T-helper 1 cell treated with Interleukin-12 subunit alpha and Interleukin-12 subunit beta and Interleukin-4 antibody, amounts not matched to agents 30 μg/mL and 1 μg/mL, for 36 hours (primary cell): Measurements from ENCODE around the gene HOXB4.
A peak's percentile ranks its signal among the peaks of the same experiment; 100 is the strongest.

Experiments used
- H3K27ac Mint-ChIP-seq: one replicate; pipeline ENCODE4 v1.8.0; 2021; ENCODE audit warnings: mild to moderate bottlenecking, mixed read lengths
- H3K27me3 Mint-ChIP-seq: one replicate; pipeline ENCODE4 v1.8.0; 2021; ENCODE audit warnings: low read depth, mixed read lengths
- H3K36me3 Mint-ChIP-seq: one replicate; pipeline ENCODE4 v1.8.0; 2021; ENCODE audit warnings: low read depth, mixed read lengths
- H3K4me1 Mint-ChIP-seq: one replicate; pipeline ENCODE4 v1.8.0; 2021; ENCODE audit warnings: low read depth, mixed read lengths
- H3K4me3 Mint-ChIP-seq: one replicate; pipeline ENCODE4 v1.8.0; 2021; ENCODE audit warnings: mild to moderate bottlenecking, moderate library complexity, mixed read lengths
- H3K9me3 Mint-ChIP-seq: one replicate; pipeline ENCODE4 v1.8.0; 2021; ENCODE audit warnings: mixed read lengths

The HOXB4 gene

GRCh38 chr17:48577946-48578615, at the start of gene HOXB4:
Gene HOXB4, minus strand, starts transcription at chr17:48578350. Its CDS starts 31 bp downstream, at chr17:48578319.
- H3K4me3 Mint-ChIP-seq, result peak within 1 kb of the TSS; percentile 94
- H3K4me1 Mint-ChIP-seq, result peaks cover 58% of the 10 kb centered on the region
- no peaks in the 10 kb centered on the region for H3K9me3 Mint-ChIP-seq
- H3K36me3 Mint-ChIP-seq, result peaks cover 19% of the 10 kb centered on the region
- H3K27ac Mint-ChIP-seq, result peak within 1 kb of the TSS; percentile 87
- peaks cover 42% of the 10 kb centered on the region for H3K27me3 Mint-ChIP-seq

DNA sequence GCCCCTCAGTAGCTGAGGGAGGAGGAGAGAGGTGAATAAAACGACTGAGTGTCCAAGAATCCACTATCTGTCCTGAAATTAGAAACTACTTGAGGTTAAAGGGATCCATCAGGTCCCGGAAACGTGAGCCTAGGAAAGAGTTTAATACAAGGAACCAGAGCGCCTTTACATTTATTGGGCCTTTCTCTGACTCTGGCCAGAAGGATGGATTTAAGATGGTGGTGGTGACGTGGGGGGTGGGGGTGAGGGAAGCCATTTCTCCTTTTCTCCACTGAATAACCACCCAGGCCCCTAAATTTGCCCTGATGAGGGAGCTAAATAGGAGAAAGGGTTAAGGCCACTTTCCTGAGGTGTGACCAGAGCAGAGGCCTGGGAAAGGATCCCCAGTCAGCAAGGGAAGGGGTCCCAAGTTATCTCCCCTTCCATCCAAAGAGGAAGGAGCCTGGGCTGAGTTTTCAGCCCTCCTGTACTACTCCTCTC, 49.0 kb upstream of the HOXB4 start:
- no peaks in the 10 kb centered on the region for H3K9me3 Mint-ChIP-seq
- peaks cover 97% of the 10 kb centered on the region for H3K27me3 Mint-ChIP-seq
- no peak overlapping the region for H3K27ac Mint-ChIP-seq
- H3K36me3 Mint-ChIP-seq, result no peaks in the 10 kb centered on the region
- peak overlapping the region; percentile 79 for H3K4me3 Mint-ChIP-seq
- H3K4me1 Mint-ChIP-seq, result peaks cover 9% of the 10 kb centered on the region

DNA sequence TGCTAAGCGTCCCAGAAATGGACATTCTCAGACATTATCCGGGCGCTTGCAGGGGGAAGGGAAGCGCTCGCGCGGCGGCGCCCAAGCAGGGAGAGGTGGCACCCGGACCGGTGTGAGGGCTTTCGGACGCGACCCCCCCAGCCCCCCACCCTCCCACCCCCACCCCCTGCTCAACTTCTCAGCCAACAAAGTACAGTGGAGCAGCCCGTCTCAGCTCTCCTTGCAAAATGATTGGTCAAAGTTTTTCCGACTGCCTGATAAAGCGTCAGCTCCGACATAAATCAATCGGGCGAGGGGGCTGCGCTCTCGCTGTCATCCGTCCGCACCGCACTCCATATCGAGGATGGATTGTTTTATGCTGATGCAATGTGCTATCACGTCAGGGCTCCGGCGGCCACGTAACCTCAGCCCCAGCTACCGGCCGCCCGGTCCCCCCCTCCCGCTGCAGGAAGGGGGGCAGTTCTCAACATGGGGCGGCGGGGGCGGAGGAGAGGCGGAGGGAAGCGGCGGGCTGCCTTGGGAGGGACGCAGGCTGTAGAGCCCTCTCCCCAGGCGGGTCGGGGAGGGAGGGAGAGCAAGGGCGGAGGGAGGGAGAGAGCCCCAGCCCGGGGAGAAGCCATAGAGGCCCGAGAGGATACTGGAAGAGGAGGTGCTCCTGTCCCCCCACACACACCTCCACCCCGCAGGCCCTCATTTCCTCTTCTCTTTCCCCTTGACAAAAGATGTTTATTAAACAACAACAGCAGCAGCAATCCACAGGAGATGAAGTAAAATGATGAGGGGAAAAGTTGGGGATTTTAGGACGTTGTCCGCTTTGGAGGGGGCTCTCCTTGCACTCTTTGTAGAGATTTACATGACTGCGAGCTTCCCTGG, 48.3 kb upstream of the HOXB4 start, which contains the start of gene HOXB9:
HOXB9 (minus strand) TSS at position 114 of the 873 bp plus-strand sequence; CDS start at position 25, 89 bp downstream.
- Mint-ChIP-seq H3K36me3 (no peaks in the 10 kb centered on the region), H3K4me3 (peak within 1 kb of the TSS; percentile 91), H3K9me3 (no peaks in the 10 kb centered on the region), H3K27ac (peak within 1 kb of the TSS; percentile 82), H3K27me3 (peaks cover 96% of the 10 kb centered on the region), H3K4me1 (peaks cover 9% of the 10 kb centered on the region)

GRCh38 chr17:48625495-48626244, 47.5 kb upstream of the HOXB4 start:
- H3K9me3 Mint-ChIP-seq, result no peaks in the 10 kb centered on the region
- peak overlapping the region; percentile 91 for H3K4me3 Mint-ChIP-seq
- H3K4me1 Mint-ChIP-seq, result peaks cover 9% of the 10 kb centered on the region
- H3K27me3 Mint-ChIP-seq, result peaks cover 95% of the 10 kb centered on the region
- peak overlapping the region; percentile 68 for H3K27ac Mint-ChIP-seq
- no peaks in the 10 kb centered on the region for H3K36me3 Mint-ChIP-seq

GRCh38 chr17:48624544-48625494, 46.7 kb upstream of the HOXB4 start:
- Mint-ChIP-seq H3K4me3 (peak overlapping the region; percentile 91), H3K27ac (no peak overlapping the region), H3K36me3 (no peaks in the 10 kb centered on the region)

DNA sequence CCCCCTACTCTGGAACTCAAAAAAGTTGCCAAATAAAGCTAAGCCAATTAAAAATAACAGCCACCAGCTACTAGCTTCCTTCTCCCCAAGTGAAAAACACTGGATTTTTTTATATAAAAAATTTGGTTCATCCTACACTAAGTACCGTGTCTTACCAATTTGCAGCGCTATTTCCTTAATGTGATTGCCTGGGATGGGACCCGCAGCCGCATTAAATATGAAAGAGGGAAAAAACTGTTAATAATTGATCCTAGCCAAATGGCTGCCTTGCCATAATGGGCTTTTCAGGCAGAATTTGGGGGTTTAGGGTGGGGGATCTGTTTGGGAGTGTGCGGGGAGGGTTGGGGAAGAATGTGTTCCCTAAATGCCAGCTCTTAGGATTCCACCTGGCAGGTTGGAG, 46.0 kb upstream of the HOXB4 start:
- no peaks in the 10 kb centered on the region for H3K9me3 Mint-ChIP-seq
- peaks cover 11% of the 10 kb centered on the region for H3K4me1 Mint-ChIP-seq
- no peak overlapping the region for H3K4me3 Mint-ChIP-seq
- H3K27me3 Mint-ChIP-seq, result peaks cover 94% of the 10 kb centered on the region
- H3K27ac Mint-ChIP-seq, result no peak overlapping the region
- H3K36me3 Mint-ChIP-seq, result no peaks in the 10 kb centered on the region

More at GRCh38 chr17:48624544-48625494, 46.7 kb upstream of the HOXB4 start:
- H3K9me3 Mint-ChIP-seq, result no peaks in the 10 kb centered on the region
- peaks cover 94% of the 10 kb centered on the region for H3K27me3 Mint-ChIP-seq
- peaks cover 9% of the 10 kb centered on the region for H3K4me1 Mint-ChIP-seq

GRCh38 chr17:48623583-48623982, 45.4 kb upstream of the HOXB4 start:
- peaks cover 13% of the 10 kb centered on the region for H3K4me1 Mint-ChIP-seq
- peaks cover 94% of the 10 kb centered on the region for H3K27me3 Mint-ChIP-seq
- H3K27ac Mint-ChIP-seq, result no peak overlapping the region
- no peaks in the 10 kb centered on the region for H3K36me3 Mint-ChIP-seq
- no peaks in the 10 kb centered on the region for H3K9me3 Mint-ChIP-seq
- no peak overlapping the region for H3K4me3 Mint-ChIP-seq

DNA sequence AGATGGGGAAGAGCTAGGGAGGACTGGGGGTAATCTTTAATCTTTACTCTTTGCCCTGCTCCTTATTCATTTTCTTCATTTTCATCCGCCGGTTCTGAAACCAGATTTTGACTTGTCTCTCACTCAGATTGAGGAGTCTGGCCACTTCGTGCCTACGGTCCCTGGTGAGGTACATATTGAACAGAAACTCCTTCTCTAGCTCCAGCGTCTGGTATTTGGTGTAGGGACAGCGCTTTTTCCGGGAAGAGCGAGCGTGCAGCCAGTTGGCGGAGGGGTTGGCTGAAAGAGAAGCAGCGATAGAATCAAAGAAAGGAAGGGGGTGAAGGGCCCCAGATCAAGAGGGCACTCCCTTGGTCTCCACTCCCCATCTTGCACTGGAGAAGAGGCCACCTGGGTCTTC, 44.7 kb upstream of the HOXB4 start:
- Mint-ChIP-seq H3K9me3 (no peaks in the 10 kb centered on the region), H3K4me1 (peaks cover 18% of the 10 kb centered on the region), H3K27me3 (peaks cover 93% of the 10 kb centered on the region), H3K4me3 (no peak overlapping the region), H3K27ac (no peak overlapping the region), H3K36me3 (no peaks in the 10 kb centered on the region)

DNA sequence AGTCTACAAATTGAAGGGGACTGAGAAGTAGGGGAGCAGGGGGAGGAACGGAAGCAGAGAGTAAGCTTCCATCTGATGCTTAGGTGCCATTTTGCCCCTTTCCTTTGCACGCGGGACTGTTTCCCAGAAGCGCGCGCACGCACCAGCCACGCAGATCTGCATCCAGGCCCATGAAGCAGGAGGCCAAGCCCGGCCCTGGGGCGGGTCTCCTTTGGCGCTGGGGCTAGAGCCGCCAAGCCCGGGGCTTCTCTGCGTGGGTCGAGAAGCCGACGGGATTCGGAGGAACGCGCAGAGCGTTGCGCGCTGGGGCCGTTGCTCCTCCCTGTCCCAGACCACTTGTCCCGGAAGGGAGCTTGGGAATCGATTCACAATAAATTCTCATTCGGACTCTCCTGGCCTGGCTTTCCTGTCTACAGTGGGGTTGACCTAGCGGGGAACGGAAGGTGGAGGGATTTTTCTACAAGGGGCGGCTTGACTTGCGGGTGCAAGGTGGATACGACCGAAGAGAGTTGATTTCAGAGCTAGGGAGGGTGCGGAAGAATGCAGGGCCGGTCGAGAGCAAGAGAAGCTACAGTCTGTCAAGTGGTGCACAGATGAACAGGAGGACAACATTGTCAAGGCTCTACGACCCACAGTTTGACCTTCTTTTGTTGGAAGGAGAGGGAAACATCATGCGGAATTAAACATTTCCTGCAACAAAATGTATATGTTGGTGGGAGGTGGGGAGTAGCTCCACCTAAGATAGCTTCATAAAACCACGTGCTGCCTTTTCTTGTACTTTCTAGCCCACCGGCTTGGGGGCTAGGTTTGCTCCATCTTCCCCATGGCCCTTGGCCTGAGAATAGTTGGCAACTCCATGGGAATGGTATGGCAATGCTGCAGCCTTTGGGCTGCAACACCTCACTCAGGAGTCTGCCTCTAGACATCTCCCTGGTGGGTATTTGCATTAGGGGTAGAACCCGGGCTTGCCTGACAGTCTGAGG, 43.6 kb upstream of the HOXB4 start:
- H3K27ac Mint-ChIP-seq, result no peak overlapping the region
- H3K36me3 Mint-ChIP-seq, result peaks cover 3% of the 10 kb centered on the region
- no peak overlapping the region for H3K4me3 Mint-ChIP-seq
- H3K4me1 Mint-ChIP-seq, result peaks cover 22% of the 10 kb centered on the region
- H3K9me3 Mint-ChIP-seq, result no peaks in the 10 kb centered on the region
- H3K27me3 Mint-ChIP-seq, result peaks cover 94% of the 10 kb centered on the region

- no peaks in the 10 kb centered on the region for H3K9me3 Mint-ChIP-seq
- peaks cover 3% of the 10 kb centered on the region for H3K36me3 Mint-ChIP-seq
- H3K27ac Mint-ChIP-seq, result no peak overlapping the region
- peaks cover 18% of the 10 kb centered on the region for H3K4me1 Mint-ChIP-seq
- no peak overlapping the region for H3K4me3 Mint-ChIP-seq
- peaks cover 94% of the 10 kb centered on the region for H3K27me3 Mint-ChIP-seq
Measured at GRCh38 chr17:48620461-48621139, 42.5 kb upstream of the HOXB4 start.

DNA sequence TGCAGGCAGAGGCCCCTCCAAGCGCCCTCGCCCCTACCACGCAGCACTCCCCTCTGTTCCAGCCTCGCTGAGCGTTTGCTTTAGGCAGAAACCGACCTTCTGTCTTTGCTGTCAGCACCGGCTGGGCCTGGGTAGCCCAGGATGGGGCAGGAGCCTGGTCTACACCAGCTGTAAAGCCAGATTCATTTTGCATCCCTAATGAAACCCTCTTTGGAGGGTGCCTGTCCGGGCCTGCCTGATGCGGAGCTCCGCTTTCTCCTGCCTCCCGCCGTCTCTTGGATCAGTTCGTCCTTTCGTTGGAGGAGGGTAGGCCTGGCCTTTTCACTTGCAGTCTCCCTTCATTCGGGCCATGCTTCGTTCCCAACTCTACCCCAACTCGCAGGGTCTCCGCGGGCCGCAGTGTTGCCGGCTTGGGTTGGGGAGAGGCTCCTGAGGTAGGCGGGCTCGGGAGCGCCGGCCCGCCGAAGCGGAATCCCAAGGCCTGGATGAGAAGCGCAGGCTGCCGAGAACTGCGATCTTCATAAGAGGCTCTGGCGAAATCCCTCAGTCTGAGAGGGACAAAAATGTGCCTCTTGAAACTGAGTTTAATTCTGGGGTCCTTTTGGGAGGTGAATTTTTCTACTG, 41.8 kb upstream of the HOXB4 start:
- Mint-ChIP-seq H3K4me1 (peaks cover 18% of the 10 kb centered on the region), H3K9me3 (no peaks in the 10 kb centered on the region), H3K27me3 (peaks cover 96% of the 10 kb centered on the region), H3K27ac (no peak overlapping the region), H3K36me3 (peaks cover 3% of the 10 kb centered on the region), H3K4me3 (peak overlapping the region; percentile 26)
